Aorta (tissue), 5 donors: ENCODE results near the gene CMIP. TPM values are rescaled to one million over a fixed set of nuclear protein-coding genes. Genes with fewer than 3 reads are reported as not detected.

ENCODE experiments used
- ATAC-seq: fragments of 200-7000 bp; cut with Tn5 transposase; one replicate; pipeline ENCODE4 v1.9.1; 2022; ENCODE audit warnings: moderate library complexity; ENCODE audit not compliant: low FRiP score
- DNase-seq, 2 donors: peaks; one replicate each; pipeline ENCODE4 v3.0.0-alpha.2; 2020
- H3K27ac ChIP-seq, 2 donors: one replicate each; pipeline ENCODE4 v1.5.1; 2013; ENCODE audit warnings: low read length in 2 of 2, mild to moderate bottlenecking in 2 of 2, moderate library complexity in 2 of 2, control low read depth in 1 of 2, inconsistent platforms in 1 of 2, low read depth in 1 of 2
- H3K27me3 ChIP-seq, 2 donors: one replicate each; pipeline ENCODE4 v1.6.1; 2013; ENCODE audit warnings: control low read depth in 1 of 2, low read length in 1 of 2, mild to moderate bottlenecking in 1 of 2, moderate library complexity in 1 of 2; ENCODE audit not compliant: insufficient read depth in 2 of 2, control insufficient read depth in 1 of 2
- H3K36me3 ChIP-seq, 2 donors: one replicate each; pipeline ENCODE4 v1.6.1; 2013; ENCODE audit warnings: control low read depth in 1 of 2, low read length in 1 of 2, mild to moderate bottlenecking in 1 of 2; ENCODE audit not compliant: insufficient read depth in 2 of 2, control insufficient read depth in 1 of 2
- H3K4me1 ChIP-seq, 2 donors: one replicate each; pipeline ENCODE4 v1.6.1; 2013; ENCODE audit warnings: low read length in 2 of 2, control low read depth in 1 of 2, mild to moderate bottlenecking in 1 of 2, moderate library complexity in 1 of 2; ENCODE audit not compliant: insufficient read depth in 2 of 2, control insufficient read depth in 1 of 2
- H3K4me3 ChIP-seq, 2 donors: one replicate each; pipeline ENCODE4 v1.5.1; 2013; ENCODE audit warnings: low read length in 2 of 2, control low read depth in 1 of 2, mild to moderate bottlenecking in 1 of 2
- H3K9me3 ChIP-seq: one replicate; pipeline ENCODE4 v1.6.1; 2013; ENCODE audit warnings: mild to moderate bottlenecking, low read length; ENCODE audit not compliant: control insufficient read depth
- WGBS, 2 donors: extraction: QIAGEN DNeasy Blood & Tissue Kit; methylation state at CpG; one replicate each; pipeline ENCODE4 v1.1.7; 2013; 5-methylcytosine and 5-hydroxymethylcytosine counted together
- intact Hi-C, 2 donors: fragments of 100-400 bp; cut with DNase I; formaldehyde crosslinking; loops; one replicate each; pipeline versions ENCODE4 v1.14.2 to v1.15.0; 2022
- polyA plus RNA-seq, 2 donors: library from polyadenylated mRNA; stranded (reverse); fragments of 200-250 nt; gene quantifications; one replicate each; pipeline ENCODE4 v1.2.3, GENCODE V29; 2013
- total RNA-seq, 2 donors: library from RNA; stranded (reverse); fragmentation: NEBNext Ultra II Directional; extraction: Animal tissue kit (Norgen Biotek cat#: 25700); gene quantifications; one replicate each; pipeline ENCODE4 v1.2.1, GENCODE V29; 2021
- donor health status: healthy with polysubstance abuse.
- donor health status: Bipolar disorder and iron deficiency.
- donor health status: DM: no; HTN: no; CAD: no.
- donor health status: DM: no; HTN: no; CAD: no.
- donor health status: DM: yes; HTN: yes; CAD: no.

CMIP gene
- total and polyA plus RNA-seq, 4 donors = 2.4 to 96.3 (median 27.9) TPM

- H3K27me3 ChIP-seq = no peaks in the 10 kb centered on the region
- no peak for ATAC-seq
- H3K4me3 ChIP-seq = no peak overlapping the region
- H3K27ac ChIP-seq = no peak overlapping the region
- H3K36me3 ChIP-seq = no peaks in the 10 kb centered on the region
- DNase-seq = no peak
- H3K9me3 ChIP-seq = no peaks in the 10 kb centered on the region
- 90 to 92% methylated on average over 22 of the region's 22 CpGs for WGBS, 2 donors
- intact Hi-C loops = no loop called here
- H3K4me1 ChIP-seq = no peaks in the 10 kb centered on the region
Measured at GRCh38 chr16:81696166-81696960, 251.8 kb downstream of the CMIP start.

- ATAC-seq (no peak), DNase-seq (no peak)
- no peak overlapping the region for H3K4me3 ChIP-seq
- H3K36me3 ChIP-seq = no peaks in the 10 kb centered on the region
- no peaks in the 10 kb centered on the region for H3K9me3 ChIP-seq
- intact Hi-C loops = no loop called here
- H3K27me3 ChIP-seq = no peaks in the 10 kb centered on the region
- WGBS, 2 donors = 85 to 91% methylated on average over 16 of the region's 16 CpGs
- no peaks in the 10 kb centered on the region for H3K4me1 ChIP-seq
- H3K27ac ChIP-seq = no peak overlapping the region
Measured at GRCh38 chr16:81696961-81697615, 252.5 kb downstream of the CMIP start.

- 81 to 92% methylated on average over 36 of the region's 36 CpGs for WGBS, 2 donors
- ATAC-seq = peak; percentile 49
- Histone ChIP-seq H3K27me3 (no peaks in the 10 kb centered on the region), H3K4me3 (no peak overlapping the region), H3K27ac (no peak overlapping the region), H3K36me3 (no peaks in the 10 kb centered on the region), H3K4me1 (no peaks in the 10 kb centered on the region), H3K9me3 (no peaks in the 10 kb centered on the region)
- peak in 1 of 2 donors; percentile 81 for DNase-seq
- intact Hi-C loops = no loop called here
Measured at GRCh38 chr16:81697616-81698309, 253.2 kb downstream of the CMIP start.

GRCh38 chr16:81698310-81698641 is 253.7 kb downstream of the CMIP start:
- H3K36me3 ChIP-seq = no peaks in the 10 kb centered on the region
- no peak for DNase-seq
- H3K9me3 ChIP-seq = no peaks in the 10 kb centered on the region
- no peaks in the 10 kb centered on the region for H3K4me1 ChIP-seq
- peak; percentile 3 for ATAC-seq
- H3K27me3 ChIP-seq = no peaks in the 10 kb centered on the region
- H3K27ac ChIP-seq = no peak overlapping the region
- WGBS, 2 donors = 52 to 92% methylated on average over 11 of the region's 11 CpGs
- intact Hi-C loops = no loop called here
- no peak overlapping the region for H3K4me3 ChIP-seq

- no peak for ATAC-seq
- 94 to 96% methylated on average over 10 of the region's 10 CpGs for WGBS, 2 donors
- no peak overlapping the region for H3K4me3 ChIP-seq
- DNase-seq = peak in 1 of 2 donors; percentile 57
- intact Hi-C loops = no loop called here
- no peaks in the 10 kb centered on the region for H3K36me3 ChIP-seq
- no peaks in the 10 kb centered on the region for H3K9me3 ChIP-seq
- no peaks in the 10 kb centered on the region for H3K4me1 ChIP-seq
- no peak overlapping the region for H3K27ac ChIP-seq
- no peaks in the 10 kb centered on the region for H3K27me3 ChIP-seq
Measured at GRCh38 chr16:81699596-81699995, 255.0 kb downstream of the CMIP start.

- H3K36me3 ChIP-seq = no peaks in the 10 kb centered on the region
- DNase-seq (peak in 1 of 2 donors; percentile 57), ATAC-seq (no peak)
- no peak overlapping the region for H3K4me3 ChIP-seq
- 91 to 95% methylated on average over 20 of the region's 20 CpGs for WGBS, 2 donors
- no peaks in the 10 kb centered on the region for H3K9me3 ChIP-seq
- intact Hi-C loops = no loop called here
- no peaks in the 10 kb centered on the region for H3K27me3 ChIP-seq
- no peaks in the 10 kb centered on the region for H3K4me1 ChIP-seq
- H3K27ac ChIP-seq = no peak overlapping the region
Measured at GRCh38 chr16:81700071-81700779, 255.6 kb downstream of the CMIP start.

- peaks cover 0 to 3% of the 10 kb centered on the region in 2 donors for H3K36me3 ChIP-seq
- no peak overlapping the region for H3K27ac ChIP-seq
- WGBS, 2 donors = 93 to 96% methylated on average over 4 of the region's 4 CpGs
- H3K27me3 ChIP-seq = no peaks in the 10 kb centered on the region
- intact Hi-C loops = no loop called here
- ATAC-seq (no peak), DNase-seq (peak in 1 of 2 donors; percentile 56)
- H3K4me1 ChIP-seq = no peaks in the 10 kb centered on the region
- H3K4me3 ChIP-seq = no peak overlapping the region
- no peaks in the 10 kb centered on the region for H3K9me3 ChIP-seq
Measured at GRCh38 chr16:81700780-81701165, 256.2 kb downstream of the CMIP start.

GRCh38 chr16:81701296-81701970 is 256.8 kb downstream of the CMIP start:
- Histone ChIP-seq H3K27me3 (no peaks in the 10 kb centered on the region), H3K4me1 (no peaks in the 10 kb centered on the region), H3K9me3 (no peaks in the 10 kb centered on the region), H3K36me3 (peaks cover 0 to 3% of the 10 kb centered on the region in 2 donors), H3K27ac (no peak overlapping the region), H3K4me3 (no peak overlapping the region)
- intact Hi-C loops = no loop called here
- WGBS, 2 donors = 96 to 97% methylated on average over 20 of the region's 20 CpGs
- DNase-seq = peak in 1 of 2 donors; percentile 42
- ATAC-seq = no peak
